HTR-8/SVneo (cell line): ENCODE measurements around the gene CNTNAP2.

Experiments used
- DNase-seq: peaks from one replicate; pipeline ENCODE4 v3.0.0; 2011; ENCODE audit warnings: low spot score, mixed read lengths; ENCODE audit not compliant: insufficient read length
- FAIRE-seq: peaks from 2 replicates; lab custom pipeline; 2011; peaks lifted over from hg19 to GRCh38; lab: Jason Lieb, UNC

The CNTNAP2 gene

DNA sequence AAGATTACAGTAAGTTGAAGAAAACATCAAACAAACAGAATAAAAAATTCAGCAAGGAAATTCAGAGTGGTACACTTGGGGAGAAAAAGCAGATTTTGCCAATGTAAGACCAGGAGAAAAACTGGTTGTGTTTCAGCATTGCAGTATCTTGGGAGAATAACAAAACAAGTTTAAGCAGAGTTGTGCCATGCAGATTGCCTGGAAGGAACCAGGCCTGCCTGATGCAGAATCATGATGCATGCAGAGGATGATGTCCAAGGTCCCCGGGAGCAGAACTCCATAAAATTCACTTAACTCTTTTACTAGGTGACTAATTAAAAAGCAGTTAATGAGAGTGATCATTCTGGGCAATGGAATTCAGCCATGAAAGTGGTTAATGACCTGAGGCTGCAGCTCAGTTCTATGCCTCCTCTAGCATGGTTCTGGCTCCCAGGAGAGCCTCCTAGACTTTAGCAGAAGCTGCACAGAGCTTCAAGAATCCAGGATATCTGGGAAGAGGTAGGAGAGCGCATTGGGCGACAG, 2094.3 kb downstream of the CNTNAP2 start:
- no peak for FAIRE-seq

GRCh38 chr7:148211740-148212151, 2095.1 kb downstream of the CNTNAP2 start:
- DNase-seq (no peak), FAIRE-seq (no peak)

More for the DNA sequence above, 2094.3 kb downstream of the CNTNAP2 start:
- no peak for DNase-seq

DNA sequence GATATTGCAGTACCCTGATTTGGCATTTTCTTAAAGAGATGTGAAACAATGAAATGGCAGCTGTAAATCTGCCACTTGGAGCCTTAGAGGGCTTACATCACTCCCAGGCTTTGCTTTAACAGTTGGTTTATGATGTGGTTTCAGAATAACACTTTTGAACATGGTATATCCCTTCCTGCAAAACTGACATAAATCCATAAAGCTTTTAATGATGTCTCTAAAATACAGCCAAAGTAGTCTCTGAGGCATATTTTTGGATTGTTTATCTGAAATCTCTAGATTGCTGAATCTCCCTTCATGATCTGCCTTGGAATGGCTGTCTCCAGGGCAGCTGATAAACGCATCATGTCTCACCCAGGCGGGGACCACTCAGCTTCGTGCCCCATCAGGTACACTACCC, 2096.1 kb downstream of the CNTNAP2 start:
- DNase-seq: no peak
- no peak for FAIRE-seq

DNA sequence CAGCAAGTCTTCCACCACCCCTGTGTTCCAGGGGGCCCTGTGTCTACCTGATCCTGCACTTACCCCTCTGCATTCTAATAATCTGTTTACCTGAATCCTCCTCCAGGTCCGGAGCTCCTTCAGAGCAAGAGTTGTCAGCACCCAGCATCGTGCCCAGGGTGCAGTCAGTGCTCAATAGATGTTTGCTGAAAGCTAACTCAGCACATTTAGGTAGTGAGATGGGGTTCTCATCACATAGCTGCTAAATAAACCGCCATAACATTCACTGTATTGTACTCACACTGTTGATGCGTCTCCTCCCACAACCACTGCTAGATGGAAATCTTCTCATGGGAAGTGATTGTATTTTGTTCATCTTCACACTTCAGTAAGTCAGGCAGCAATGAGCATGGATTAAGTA, 2097.5 kb downstream of the CNTNAP2 start:
- DNase-seq: no peak
- no peak for FAIRE-seq

DNA sequence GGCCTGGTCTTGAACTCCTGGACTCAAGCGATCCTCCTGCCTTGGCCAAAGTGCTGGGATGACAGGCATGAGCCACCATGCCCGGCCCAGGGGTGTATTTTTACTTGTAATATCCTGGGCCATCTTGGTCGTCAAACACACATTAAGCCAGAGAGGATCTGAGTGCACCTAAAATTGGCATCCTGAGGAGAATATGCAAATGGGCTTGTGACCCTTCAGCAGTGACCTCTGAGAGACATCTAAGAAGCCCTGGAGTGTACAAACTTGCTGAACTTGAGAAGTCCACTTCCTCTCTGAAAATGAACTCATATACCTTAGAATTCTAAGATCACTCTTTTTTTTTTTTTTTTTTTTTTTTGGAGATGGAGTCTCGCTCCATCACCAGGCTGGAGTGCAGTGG, 2102.0 kb downstream of the CNTNAP2 start:
- DNase-seq: no peak
- no peak for FAIRE-seq

- no peak for FAIRE-seq
- DNase-seq: no peak
Observed at GRCh38 chr7:148222721-148223120, 2106.1 kb downstream of the CNTNAP2 start.

- FAIRE-seq (no peak), DNase-seq (no peak)
Observed at GRCh38 chr7:148223160-148223559, 2106.6 kb downstream of the CNTNAP2 start.

DNA sequence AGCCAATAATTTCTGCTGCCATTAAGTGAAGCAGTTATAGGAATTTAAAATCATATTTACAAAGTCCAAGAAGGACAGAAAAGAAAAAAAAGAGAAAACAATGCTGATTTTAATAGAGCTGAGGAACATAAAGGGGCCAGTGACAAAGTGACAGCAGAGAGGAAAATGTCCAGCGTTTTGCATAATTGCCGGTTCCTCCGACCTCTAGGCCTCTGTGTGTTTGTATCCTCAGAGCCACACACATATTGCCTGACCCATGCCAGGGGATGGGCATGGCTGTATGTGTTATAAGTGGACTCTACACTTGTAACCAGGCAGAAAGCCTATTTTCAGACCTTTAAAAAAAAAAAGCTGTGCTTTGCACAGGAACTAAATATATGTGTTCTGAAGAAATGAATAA, 2107.1 kb downstream of the CNTNAP2 start:
- DNase-seq (no peak), FAIRE-seq (no peak)

- DNase-seq (no peak), FAIRE-seq (no peak)
Observed at GRCh38 chr7:148230296-148230695, 2113.7 kb downstream of the CNTNAP2 start.

- DNase-seq: no peak
- FAIRE-seq: no peak
Observed at GRCh38 chr7:148230883-148231282, 2114.3 kb downstream of the CNTNAP2 start.

DNA sequence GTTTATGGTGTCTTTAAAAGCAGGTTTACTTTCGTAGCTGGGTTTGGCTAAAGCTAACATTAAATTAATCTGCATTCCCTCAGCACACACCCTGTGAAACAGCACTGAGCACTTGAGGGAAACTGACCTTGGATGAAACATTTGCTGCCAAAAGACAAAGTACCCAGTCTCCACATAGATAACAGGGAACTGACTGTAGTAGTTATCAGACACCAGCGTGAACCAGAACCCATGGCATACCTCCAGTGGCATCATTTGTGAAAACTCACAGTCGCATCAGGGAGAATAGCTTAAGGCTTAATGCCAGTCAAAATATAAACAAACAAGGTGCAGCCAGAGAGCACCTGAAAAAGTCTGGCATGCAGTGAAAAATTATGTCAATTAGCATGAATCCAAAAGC, 2116.2 kb downstream of the CNTNAP2 start:
- FAIRE-seq (no peak), DNase-seq (no peak)

DNA sequence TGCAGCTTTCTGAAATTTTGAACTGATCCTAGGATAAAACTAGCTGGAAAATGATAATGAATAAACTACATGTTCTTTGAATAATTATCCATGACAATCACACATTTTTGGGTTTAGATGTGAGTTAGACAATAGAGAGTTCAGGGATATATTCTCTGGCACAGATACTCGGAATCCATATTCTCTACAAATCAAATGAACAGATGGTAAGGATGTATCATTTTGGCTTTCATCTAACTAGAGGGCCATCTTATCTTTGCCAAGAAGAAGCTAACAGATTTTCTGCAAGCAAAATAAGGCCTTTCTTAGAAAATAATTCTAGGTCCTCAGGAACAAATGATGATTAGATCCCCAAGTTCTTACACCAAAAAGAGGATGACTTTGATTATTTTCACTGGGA, 2118.1 kb downstream of the CNTNAP2 start:
- FAIRE-seq: no peak

GRCh38 chr7:148238761-148239325, 2122.2 kb downstream of the CNTNAP2 start:
- FAIRE-seq: no peak
- DNase-seq: no peak

More for the DNA sequence above, 2118.1 kb downstream of the CNTNAP2 start:
- no peak for DNase-seq

DNA sequence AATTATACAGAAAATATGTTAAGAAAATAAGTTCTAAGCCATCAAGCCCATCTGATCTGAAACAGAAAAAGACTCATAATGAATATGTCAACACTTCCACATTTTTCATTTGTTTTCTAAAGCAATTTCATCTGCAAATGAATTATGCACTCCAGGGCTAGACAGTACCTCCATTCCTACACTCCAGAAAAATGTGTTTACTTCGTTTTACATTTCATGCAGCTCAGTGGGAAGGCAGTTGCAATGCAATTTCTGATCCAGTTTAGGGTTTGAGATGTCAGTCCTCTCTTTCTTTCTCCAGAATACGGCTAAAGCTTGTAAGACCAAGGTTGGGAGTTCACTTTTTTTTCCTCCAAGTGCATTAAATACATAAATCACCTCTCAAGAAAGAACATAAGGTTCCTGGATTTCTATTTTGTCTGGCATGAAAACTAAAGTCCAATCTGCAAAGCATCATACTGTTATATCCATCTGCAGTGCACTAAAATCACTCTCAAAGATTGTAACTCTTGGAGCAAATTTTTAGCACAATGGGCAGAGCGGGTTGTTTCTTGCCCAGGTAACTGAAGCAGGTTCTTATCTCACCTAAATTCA, 2125.2 kb downstream of the CNTNAP2 start:
- no peak for FAIRE-seq
- no peak for DNase-seq

DNA sequence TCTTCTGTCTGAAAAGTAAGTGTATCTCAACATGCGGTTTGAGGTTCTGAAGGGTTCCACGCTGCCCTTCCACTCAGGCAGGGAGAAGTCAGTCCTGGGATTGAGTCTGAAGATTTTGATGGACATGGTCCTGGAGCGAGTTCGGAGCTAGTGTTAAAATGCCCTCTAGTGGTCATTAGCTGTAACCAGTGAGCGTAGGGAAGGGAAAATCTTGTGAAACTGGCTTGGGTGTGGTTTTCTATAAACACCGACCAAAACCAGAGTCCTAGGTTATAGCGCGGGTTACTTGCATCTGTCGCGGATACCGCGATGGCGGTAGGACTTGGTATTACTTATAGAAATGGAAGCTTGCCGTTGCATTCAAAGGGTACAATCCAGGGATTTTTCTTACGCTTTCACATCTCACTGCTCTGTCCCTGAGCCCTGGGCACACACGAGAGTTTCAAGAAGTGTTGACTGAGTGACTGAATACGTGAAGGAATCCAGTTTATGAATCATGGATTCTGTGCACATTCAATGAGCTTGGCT, 2125.8 kb downstream of the CNTNAP2 start:
- DNase-seq: peak; percentile 50
- no peak for FAIRE-seq

GRCh38 chr7:148245381-148245780, 2128.8 kb downstream of the CNTNAP2 start:
- FAIRE-seq (no peak), DNase-seq (no peak)

DNA sequence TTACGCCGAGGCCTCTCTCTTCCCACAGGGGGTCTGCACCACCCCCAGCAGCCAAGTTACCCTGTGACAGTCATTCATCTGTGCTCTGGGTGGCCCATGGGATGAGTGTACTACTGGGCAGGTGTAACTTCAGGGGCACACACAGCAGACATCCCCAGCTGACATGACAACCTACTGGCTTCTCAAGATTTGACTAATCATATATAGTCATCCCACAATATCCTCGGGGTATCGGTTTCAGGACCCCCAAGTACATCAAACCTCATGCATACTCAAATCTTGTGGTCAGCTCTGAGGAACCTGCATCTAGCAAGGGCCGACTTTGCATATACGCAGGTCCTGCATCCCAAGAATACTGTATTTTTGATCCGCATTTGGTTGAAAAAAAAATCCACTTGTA, 2137.0 kb downstream of the CNTNAP2 start:
- FAIRE-seq: no peak
- DNase-seq: no peak

GRCh38 chr7:148255333-148255732, 2138.7 kb downstream of the CNTNAP2 start:
- DNase-seq (no peak), FAIRE-seq (no peak)

- DNase-seq: no peak
- no peak for FAIRE-seq
Observed at GRCh38 chr7:148256433-148256832, 2139.8 kb downstream of the CNTNAP2 start.

DNA sequence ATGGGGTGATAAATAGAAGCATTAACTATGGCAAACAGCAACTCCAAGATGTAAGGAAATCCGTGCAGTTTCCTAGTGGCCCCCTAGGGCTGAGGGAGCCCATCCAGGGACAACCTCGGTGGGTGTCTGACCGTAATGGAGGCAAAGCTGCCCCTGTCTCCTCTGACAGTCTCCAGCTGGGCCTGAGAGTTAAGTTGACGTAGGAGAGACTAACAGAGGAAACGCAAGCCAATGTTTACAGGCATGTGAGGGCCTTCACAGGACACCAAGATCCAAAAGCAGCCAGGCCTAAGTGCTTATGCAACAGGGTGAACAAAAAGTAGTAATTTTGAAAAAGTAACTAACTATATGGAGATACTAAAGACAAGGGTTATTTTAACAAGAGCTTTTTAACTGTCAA, 2144.0 kb downstream of the CNTNAP2 start:
- no peak for DNase-seq
- no peak for FAIRE-seq

DNA sequence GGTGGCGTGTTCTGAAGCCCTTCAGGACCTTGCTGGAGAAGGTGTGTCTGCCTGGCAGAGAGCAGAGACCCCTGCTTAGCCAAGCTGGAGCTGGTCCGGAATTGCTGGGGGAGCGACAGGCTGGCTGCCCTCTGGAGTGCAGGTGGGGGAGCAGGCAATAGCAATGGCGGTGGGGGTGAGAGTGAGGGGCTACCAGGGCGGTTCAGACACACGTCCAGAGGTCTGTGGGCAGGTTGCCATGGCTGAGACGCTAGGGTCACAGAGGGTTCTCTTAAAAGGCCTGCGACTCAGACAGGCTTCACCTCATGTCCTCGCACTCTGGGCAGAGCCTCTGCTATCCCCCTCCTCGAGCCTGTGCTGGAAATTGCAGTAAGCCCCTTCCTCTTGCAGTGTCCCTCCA, 2144.9 kb downstream of the CNTNAP2 start:
- FAIRE-seq: no peak
- DNase-seq: no peak
